ENCODE measurements around the gene MTA2.

The MTA2 gene

GRCh38 chr11:62612366-62613290 lies 11.0 kb upstream of the MTA2 start, which contains the start of the genes EML3 and ROM1:
Gene EML3, minus strand, starts transcription at chr11:62612775. Its CDS starts 318 bp downstream, at chr11:62612457.
Gene ROM1, plus strand, starts transcription at chr11:62613257. Its CDS starts 25 bp downstream, at chr11:62613282.
- DNase-seq = peak; percentile 93

- DNase-seq = peak; percentile 39
These were observed 10.2 kb upstream of the MTA2 start for GRCh38 chr11:62611705-62612365.

GRCh38 chr11:62610814-62611704 lies 9.4 kb upstream of the MTA2 start:
- DNase-seq = no peak

GRCh38 chr11:62610403-62610802 lies 8.7 kb upstream of the MTA2 start:
- DNase-seq = no peak

GRCh38 chr11:62608776-62609175 lies 7.1 kb upstream of the MTA2 start:
- DNase-seq = no peak

GRCh38 chr11:62607714-62608113 lies 6.0 kb upstream of the MTA2 start:
- DNase-seq = no peak

- no peak for DNase-seq
These were observed 4.2 kb upstream of the MTA2 start for GRCh38 chr11:62605902-62606301.

GRCh38 chr11:62605467-62605866 lies 3.8 kb upstream of the MTA2 start:
- DNase-seq = no peak

GRCh38 chr11:62604460-62605120 lies 2.9 kb upstream of the MTA2 start:
- DNase-seq = no peak

- no peak for DNase-seq
These were observed 2.2 kb upstream of the MTA2 start for GRCh38 chr11:62603776-62604299.

GRCh38 chr11:62603072-62603408 lies 1.4 kb upstream of the MTA2 start:
- DNase-seq = no peak

GRCh38 chr11:62602141-62603071 lies 741 bp upstream of the MTA2 start:
- peak; percentile 66 for DNase-seq

GRCh38 chr11:62601122-62601371 lies 618 bp downstream of the MTA2 start:
- peak; percentile 68 for DNase-seq

GRCh38 chr11:62600367-62601121 lies 1.1 kb downstream of the MTA2 start:
- DNase-seq = no peak

- DNase-seq = peak; percentile 47
These were observed 1.8 kb downstream of the MTA2 start for GRCh38 chr11:62599901-62600300.

GRCh38 chr11:62599069-62599696 lies 2.5 kb downstream of the MTA2 start:
- DNase-seq = peak; percentile 99

GRCh38 chr11:62595124-62595523 lies 6.5 kb downstream of the MTA2 start:
- no peak for DNase-seq

GRCh38 chr11:62593434-62594044 lies 8.1 kb downstream of the MTA2 start:
- peak; percentile 83 for DNase-seq

GRCh38 chr11:62592989-62593421 lies 8.7 kb downstream of the MTA2 start:
- no peak for DNase-seq
